Mononuclear cell (primary cell): ENCODE results near the gene IFNAR2. TPM values are rescaled to one million over a fixed set of nuclear protein-coding genes. Genes with fewer than 3 reads are reported as not detected.
A peak's percentile ranks its signal among the peaks of the same experiment; 100 is the strongest.
"Not testable (repeated sequence)": the region's sequence is repeated elsewhere in the genome, so short reads cannot be mapped to it uniquely, and the experiment has no call there.

Experiments used
- H3K27me3 ChIP-seq: 2 replicates; pipeline ENCODE4 v1.6.0; 2011; ENCODE audit warnings: low read length, control low read depth; ENCODE audit not compliant: insufficient read depth
- H3K4me1 ChIP-seq: 2 replicates; pipeline ENCODE4 v1.5.1; 2011; ENCODE audit warnings: mild to moderate bottlenecking, low read length, control low read depth; ENCODE audit not compliant: insufficient read depth
- H3K4me3 ChIP-seq: 2 replicates; pipeline ENCODE4 v1.5.1; 2011; ENCODE audit warnings: mild to moderate bottlenecking, low read length, moderate library complexity
- H3K9me3 ChIP-seq: 2 replicates; pipeline ENCODE4 v1.5.1; 2011; ENCODE audit warnings: low read depth, mild to moderate bottlenecking, control low read depth, low read length
- total RNA-seq: library from RNA; depleted of rRNA; stranded (reverse); fragments of >200 nt; gene quantifications from one replicate; pipeline ENCODE4 v1.2.3, GENCODE V29; 2012

IFNAR2 gene
- total RNA-seq, 1 donor, result 23.8 TPM

GRCh38 chr21:33232291-33233034 is 2.7 kb downstream of the IFNAR2 start:
- peak overlapping the region; percentile 96 for H3K4me3 ChIP-seq
- H3K9me3 ChIP-seq, result no peaks in the 10 kb centered on the region
- H3K4me1 ChIP-seq, result peaks cover 64% of the 10 kb centered on the region
- H3K27me3 ChIP-seq, result no peaks in the 10 kb centered on the region

GRCh38 chr21:33234635-33235520 is 5.1 kb downstream of the IFNAR2 start:
- Histone ChIP-seq H3K4me1 (peaks cover 73% of the 10 kb centered on the region), H3K27me3 (no peaks in the 10 kb centered on the region), H3K9me3 (no peaks in the 10 kb centered on the region), H3K4me3 (no peak overlapping the region)

- Histone ChIP-seq H3K4me3 (no peak overlapping the region), H3K27me3 (no peaks in the 10 kb centered on the region), H3K4me1 (peaks cover 79% of the 10 kb centered on the region), H3K9me3 (no peaks in the 10 kb centered on the region)
These were observed 6.4 kb downstream of the IFNAR2 start for GRCh38 chr21:33236013-33236686.

GRCh38 chr21:33236766-33237165 is 7.0 kb downstream of the IFNAR2 start:
- peaks cover 76% of the 10 kb centered on the region for H3K4me1 ChIP-seq
- no peaks in the 10 kb centered on the region for H3K9me3 ChIP-seq
- no peaks in the 10 kb centered on the region for H3K27me3 ChIP-seq
- no peak overlapping the region for H3K4me3 ChIP-seq

GRCh38 chr21:33237486-33237885 is 7.7 kb downstream of the IFNAR2 start:
- Histone ChIP-seq H3K27me3 (no peaks in the 10 kb centered on the region), H3K4me3 (no peak overlapping the region), H3K4me1 (peaks cover 68% of the 10 kb centered on the region), H3K9me3 (no peaks in the 10 kb centered on the region)

- no peaks in the 10 kb centered on the region for H3K9me3 ChIP-seq
These were observed 8.4 kb downstream of the IFNAR2 start for GRCh38 chr21:33238146-33238545.

GRCh38 chr21:33238565-33239255 is 9.0 kb downstream of the IFNAR2 start:
- Histone ChIP-seq H3K4me3 (no peak overlapping the region), H3K9me3 (no peaks in the 10 kb centered on the region), H3K27me3 (no peaks in the 10 kb centered on the region), H3K4me1 (peaks cover 66% of the 10 kb centered on the region)

More at GRCh38 chr21:33238146-33238545, 8.4 kb downstream of the IFNAR2 start:
- no peak overlapping the region for H3K4me3 ChIP-seq
- H3K4me1 ChIP-seq, result peaks cover 65% of the 10 kb centered on the region
- H3K27me3 ChIP-seq, result no peaks in the 10 kb centered on the region

GRCh38 chr21:33239559-33240127 is 9.9 kb downstream of the IFNAR2 start:
- peaks cover 71% of the 10 kb centered on the region for H3K4me1 ChIP-seq
- not testable (repeated sequence) for H3K9me3 ChIP-seq, H3K4me3 ChIP-seq, H3K27me3 ChIP-seq

- no peak overlapping the region for H3K4me3 ChIP-seq
- peaks cover 68% of the 10 kb centered on the region for H3K4me1 ChIP-seq
- H3K27me3 ChIP-seq, result no peaks in the 10 kb centered on the region
- no peaks in the 10 kb centered on the region for H3K9me3 ChIP-seq
These were observed 10.7 kb downstream of the IFNAR2 start for GRCh38 chr21:33240404-33240803.

GRCh38 chr21:33241846-33242245 is 12.1 kb downstream of the IFNAR2 start:
- Histone ChIP-seq H3K4me1 (peaks cover 68% of the 10 kb centered on the region), H3K9me3 (no peaks in the 10 kb centered on the region), H3K27me3 (no peaks in the 10 kb centered on the region), H3K4me3 (no peak overlapping the region)

- not testable (repeated sequence) for H3K27me3 ChIP-seq, H3K4me3 ChIP-seq, H3K9me3 ChIP-seq
- H3K4me1 ChIP-seq, result peaks cover 66% of the 10 kb centered on the region
These were observed 13.1 kb downstream of the IFNAR2 start for GRCh38 chr21:33242846-33243245.

GRCh38 chr21:33244082-33244778 is 14.5 kb downstream of the IFNAR2 start:
- H3K4me1 ChIP-seq, result peaks cover 59% of the 10 kb centered on the region
- no peaks in the 10 kb centered on the region for H3K27me3 ChIP-seq
- no peak overlapping the region for H3K4me3 ChIP-seq
- H3K9me3 ChIP-seq, result no peaks in the 10 kb centered on the region

- Histone ChIP-seq H3K9me3 (no peaks in the 10 kb centered on the region), H3K4me3 (no peak overlapping the region), H3K27me3 (no peaks in the 10 kb centered on the region), H3K4me1 (peaks cover 61% of the 10 kb centered on the region)
These were observed 15.0 kb downstream of the IFNAR2 start for GRCh38 chr21:33244779-33245105.

GRCh38 chr21:33245289-33245918 is 15.7 kb downstream of the IFNAR2 start:
- H3K27me3 ChIP-seq, result no peaks in the 10 kb centered on the region
- peaks cover 59% of the 10 kb centered on the region for H3K4me1 ChIP-seq
- H3K4me3 ChIP-seq, result no peak overlapping the region
- no peaks in the 10 kb centered on the region for H3K9me3 ChIP-seq
